Heart right ventricle (tissue), 16 donors: ENCODE data around the gene NFKBIZ. TPM values are rescaled to one million over a fixed set of nuclear protein-coding genes. Genes with fewer than 3 reads are reported as not detected.

ENCODE experiments used
- ATAC-seq, 8 donors: fragments of 200-7000 bp; cut with Tn5 transposase; one replicate each; pipeline ENCODE4 v1.9.1; 2020; ENCODE audit warnings: mild to moderate bottlenecking in 8 of 8, moderate library complexity in 8 of 8, moderate number of reproducible peaks in 1 of 8
- DNase-seq, 2 donors: peaks; one replicate each; pipeline ENCODE4 v3.0.0-alpha.2; 2020
- H3K27ac ChIP-seq, 10 donors: fragments of 200-600 bp; sonication (generic) in 2 of 10; one replicate each; pipeline versions ENCODE4 v1.5.0 to v1.8.0; 2020 to 2022; ENCODE audit warnings: mild to moderate bottlenecking in 3 of 10
- H3K27me3 ChIP-seq, 7 donors: fragments of 200-600 bp; one replicate each; pipeline ENCODE4 v1.8.0; 2021 to 2022; ENCODE audit warnings: mild to moderate bottlenecking in 2 of 7
- H3K36me3 ChIP-seq, 9 donors: fragments of 200-600 bp; sonication (generic) in 1 of 9; one replicate each; pipeline versions ENCODE4 v1.5.0 to v1.8.0; 2020 to 2022; ENCODE audit warnings: mild to moderate bottlenecking in 2 of 9
- H3K4me1 ChIP-seq, 9 donors: fragments of 200-600 bp; sonication (generic) in 1 of 9; one replicate each; pipeline versions ENCODE4 v1.5.0 to v1.8.0; 2020 to 2022; ENCODE audit warnings: mild to moderate bottlenecking in 4 of 9
- H3K4me3 ChIP-seq, 10 donors: fragments of 200-600 bp; sonication (generic) in 2 of 10; one replicate each; pipeline versions ENCODE4 v1.5.0 to v1.8.0; 2020 to 2022; ENCODE audit warnings: mild to moderate bottlenecking in 7 of 10, moderate library complexity in 2 of 10
- H3K9me3 ChIP-seq, 11 donors: fragments of 200-600 bp in 10 of 11; sonication (generic) in 2 of 11; one replicate each; pipeline versions ENCODE4 v1.5.0 to v1.8.0; 2013 to 2022; ENCODE audit warnings: mild to moderate bottlenecking in 2 of 11, control low read depth in 1 of 11, moderate library complexity in 1 of 11
- WGBS, 2 donors: extraction: QIAGEN DNeasy Blood & Tissue Kit; methylation state at CpG; one replicate each; pipeline ENCODE4 v1.1.7; 2013; ENCODE audit warnings: inconsistent platforms in 1 of 2; 5-methylcytosine and 5-hydroxymethylcytosine counted together
- intact Hi-C, 10 donors: fragments of 100-400 bp; cut with DNase I; formaldehyde crosslinking; loops; one replicate each; pipeline versions ENCODE4 v1.11.1 to v1.14.2; 2022
- polyA plus RNA-seq, 2 donors: library from polyadenylated mRNA; stranded (reverse); fragments of 200-250 nt; gene quantifications; one replicate each; pipeline ENCODE4 v1.2.3, GENCODE V29; 2013
- total RNA-seq, 10 donors: library from RNA; stranded (reverse); fragmentation: NEBNext Ultra II Directional in 3 of 10; extraction: Animal tissue kit (Norgen Biotek cat#: 25700) in 3 of 10; gene quantifications; one replicate each; pipeline versions ENCODE4 v1.2.1 to v1.2.4, GENCODE V29; 2021 to 2023
- TF ChIP-seq, protein P1 (sequence below), 9 donors: fragments of 200-600 bp; sonication (generic) in 2 of 9; IDR thresholded peaks; one replicate each; pipeline versions ENCODE4 v1.5.0 to v1.8.0; 2021 to 2022; ENCODE audit warnings: antibody characterized with exemption in 9 of 9, mild to moderate bottlenecking in 5 of 9, moderate library complexity in 1 of 9
- donor health status: Arrhythmogenic right ventricular cardiomyopathy.
- donor health status: ischemic (EF 13 %, LVEDD 7.1; RV severe dilation, severe dysfunction).
- donor health status: healthy with polysubstance abuse.
- donor health status: DM: no; HTN: yes; CAD: no.
- donor health status: DM: no; HTN: no; CAD: no.
- donor health status: ischemic (EF 25% LVEDD 6.9; RV normal size, moderate dysfunction).
- donor health status: ischemic (EF 25% LVEDD 5.7; RV mildly dilated, moderate dysfunction).
- donor health status: healthy.
- donor health status: DM: yes; HTN: yes; CAD: no.
- donor health status: Ischemic cardiomyopathy.
- donor health status: ischemic (EF 35%, LVEDD 5.7; RV mildly dilated, moderate dysfunction).
- donor health status: nonischemic (EF 11% LVEDD 7.7; RV severe dilation, severe dysfunction).
- donor health status: DM: yes; HTN: yes; CAD: no.
- donor health status: PGD.
- donor health status: ischemic (EF 29% LVEDD 5.4; RV normal size, mild dysfunction).
- donor health status: nonischemic (EF 23%, LVEDD 6.1; RV moderate dilation, normal function).

The NFKBIZ gene
- total and polyA plus RNA-seq, 12 donors: 5.4 to 26.2 (median 11.8) TPM

DNA sequence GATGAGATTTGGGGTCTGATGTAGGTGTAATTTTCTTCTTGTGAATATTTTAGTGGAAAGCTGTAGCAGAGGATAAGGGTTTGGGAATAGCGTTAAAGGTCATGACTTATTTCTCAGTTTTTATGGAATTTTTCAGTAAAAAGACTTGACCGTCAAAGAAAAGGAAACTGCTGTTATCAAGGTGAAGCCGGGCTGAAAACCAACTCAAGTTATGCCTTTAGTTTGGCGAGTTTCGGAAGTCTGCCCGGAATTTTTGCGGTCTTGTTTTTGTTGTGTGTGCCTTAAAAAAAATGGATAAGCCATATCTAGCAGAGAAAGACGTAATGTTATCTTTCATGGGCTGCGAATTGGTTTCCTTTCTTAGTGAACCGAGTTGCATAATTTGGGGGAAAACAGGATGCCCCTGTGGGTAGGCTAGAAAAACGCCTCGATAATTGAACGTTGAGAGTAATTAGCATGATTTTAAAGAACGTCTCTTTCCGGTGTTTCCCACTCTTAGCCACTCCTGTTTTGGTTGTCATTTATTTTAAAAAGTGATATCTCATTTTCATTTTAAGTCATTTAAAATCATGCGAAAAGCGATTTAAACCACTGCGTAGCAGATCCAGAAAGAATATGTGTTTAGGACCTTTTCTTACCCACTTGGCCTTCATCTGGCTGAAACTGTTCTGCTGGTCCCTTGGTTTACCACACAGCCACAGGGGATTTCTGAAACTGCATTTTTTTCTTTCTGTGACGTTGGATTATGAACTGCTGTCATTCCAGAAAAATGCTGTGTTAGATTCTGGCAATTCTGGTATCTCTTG, 1.1 kb downstream of the NFKBIZ start:
- Histone ChIP-seq H3K4me3 (peak overlapping the region; percentile 58 to 97 (median 90)), H3K9me3 (no peaks in the 10 kb centered on the region), H3K27me3 (no peaks in the 10 kb centered on the region), H3K27ac (peak overlapping the region; percentile 97 to 100 (median 99)), H3K4me1 (peaks cover 0 to 61% (median 14%) of the 10 kb centered on the region in 9 donors), H3K36me3 (peaks cover 0 to 39% (median 36%) of the 10 kb centered on the region in 9 donors)
- ATAC-seq (no peak), DNase-seq (no peak)
- intact Hi-C loops: loop anchor here in 3 of 10 donors (5.0 kb wide), 1 partner anchor 38 kb away; no protein-coding TSS in a partner anchor
- WGBS, 2 donors: 1 to 2% methylated on average over 19 of the region's 19 CpGs
- TF ChIP-seq, protein P1, sequence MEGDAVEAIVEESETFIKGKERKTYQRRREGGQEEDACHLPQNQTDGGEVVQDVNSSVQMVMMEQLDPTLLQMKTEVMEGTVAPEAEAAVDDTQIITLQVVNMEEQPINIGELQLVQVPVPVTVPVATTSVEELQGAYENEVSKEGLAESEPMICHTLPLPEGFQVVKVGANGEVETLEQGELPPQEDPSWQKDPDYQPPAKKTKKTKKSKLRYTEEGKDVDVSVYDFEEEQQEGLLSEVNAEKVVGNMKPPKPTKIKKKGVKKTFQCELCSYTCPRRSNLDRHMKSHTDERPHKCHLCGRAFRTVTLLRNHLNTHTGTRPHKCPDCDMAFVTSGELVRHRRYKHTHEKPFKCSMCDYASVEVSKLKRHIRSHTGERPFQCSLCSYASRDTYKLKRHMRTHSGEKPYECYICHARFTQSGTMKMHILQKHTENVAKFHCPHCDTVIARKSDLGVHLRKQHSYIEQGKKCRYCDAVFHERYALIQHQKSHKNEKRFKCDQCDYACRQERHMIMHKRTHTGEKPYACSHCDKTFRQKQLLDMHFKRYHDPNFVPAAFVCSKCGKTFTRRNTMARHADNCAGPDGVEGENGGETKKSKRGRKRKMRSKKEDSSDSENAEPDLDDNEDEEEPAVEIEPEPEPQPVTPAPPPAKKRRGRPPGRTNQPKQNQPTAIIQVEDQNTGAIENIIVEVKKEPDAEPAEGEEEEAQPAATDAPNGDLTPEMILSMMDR (IDR thresholded peaks at IDR 0.05): no peak

DNA sequence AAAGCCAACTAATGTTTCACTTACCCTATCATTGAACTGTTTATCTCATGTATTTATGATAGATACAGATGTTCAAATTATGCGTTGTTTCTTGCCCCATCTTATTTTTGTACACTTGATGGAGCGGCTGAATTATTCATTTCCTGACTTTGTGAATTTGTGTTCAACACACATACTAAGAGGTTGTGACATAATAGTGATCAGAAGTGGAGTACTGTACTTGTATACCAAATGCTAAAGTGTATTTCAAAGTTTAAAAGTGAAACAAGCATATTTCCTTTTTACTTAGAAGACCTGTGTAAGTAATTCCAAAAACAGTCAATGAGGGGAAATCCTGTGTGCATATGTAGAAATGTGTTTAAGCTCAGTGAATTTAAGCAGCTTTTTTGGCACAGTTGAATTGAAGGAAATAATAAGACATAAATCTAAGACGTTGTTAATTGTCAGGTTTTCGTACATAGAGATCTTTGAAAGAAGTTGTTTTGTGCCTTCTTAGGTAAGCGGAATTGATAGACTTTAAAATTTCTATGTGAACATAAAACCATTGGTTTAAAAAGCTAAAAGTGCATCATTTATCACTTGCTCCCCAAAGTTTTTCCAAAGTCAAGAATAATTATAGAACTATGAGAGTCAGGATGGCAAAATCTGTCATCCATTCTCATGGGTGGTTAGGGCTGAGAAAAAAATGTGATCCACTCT, 1.9 kb downstream of the NFKBIZ start:
- TF ChIP-seq, protein P1 (IDR thresholded peaks at IDR 0.05): no peak
- intact Hi-C loops: loop anchor here in 3 of 10 donors (5.0 kb wide), 1 partner anchor 39 kb away; no protein-coding TSS in a partner anchor
- ATAC-seq (peak in 1 of 8 donors; percentile 6), DNase-seq (no peak)
- Histone ChIP-seq H3K4me3 (peak overlapping the region; percentile 58 to 97 (median 90)), H3K4me1 (peaks cover 0 to 62% (median 14%) of the 10 kb centered on the region in 9 donors), H3K27me3 (no peaks in the 10 kb centered on the region), H3K9me3 (no peaks in the 10 kb centered on the region), H3K36me3 (peaks cover 0 to 47% (median 43%) of the 10 kb centered on the region in 9 donors), H3K27ac (peak overlapping the region; percentile 97 to 100 (median 99))
- WGBS, 2 donors: 34 to 41% methylated on average over 5 of the region's 5 CpGs

DNA sequence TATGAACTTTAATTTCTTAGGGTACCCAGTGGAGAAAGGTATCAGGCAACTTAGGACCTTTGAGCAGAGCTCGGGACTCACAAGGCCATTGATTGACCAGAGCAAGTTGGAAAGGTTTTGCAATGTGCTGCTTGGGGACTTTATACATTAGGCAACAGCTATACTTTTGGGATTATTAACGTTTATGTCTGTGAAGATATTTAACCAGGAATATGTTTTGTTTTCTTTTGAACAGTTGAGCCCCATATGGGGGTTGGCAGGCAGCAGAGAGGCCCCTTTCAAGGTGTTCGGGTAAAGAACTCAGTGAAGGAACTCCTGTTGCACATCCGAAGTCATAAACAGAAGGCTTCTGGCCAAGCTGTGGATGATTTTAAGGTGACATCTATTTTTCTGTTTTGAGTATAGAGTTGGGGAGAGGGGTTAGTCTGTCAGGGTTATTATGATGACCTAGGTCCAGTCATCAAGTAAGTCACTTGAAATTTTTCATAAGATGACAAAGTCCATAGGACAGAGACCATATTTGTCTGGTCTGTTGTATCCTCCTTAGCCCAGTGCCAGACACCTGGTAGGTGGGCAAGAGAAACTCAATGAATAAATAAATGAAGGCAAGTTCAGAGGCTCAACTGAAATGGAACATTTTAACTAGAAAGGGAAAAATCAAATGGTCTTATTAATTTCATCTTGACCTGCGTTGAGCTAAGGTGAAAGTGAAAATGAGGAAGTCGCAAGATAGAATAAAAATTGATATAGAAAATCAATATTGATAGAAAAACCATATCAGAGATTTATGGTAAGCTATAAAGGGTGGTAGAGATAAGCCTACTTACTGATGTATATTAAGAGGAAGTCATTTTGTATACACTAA, 2.8 kb downstream of the NFKBIZ start:
- Histone ChIP-seq H3K27ac (peak overlapping the region in 5 of 10 donors; percentile 98 to 100 (median 99)), H3K4me1 (peaks cover 0 to 59% (median 14%) of the 10 kb centered on the region in 9 donors), H3K4me3 (peak overlapping the region in 9 of 10 donors; percentile 58 to 95 (median 89)), H3K27me3 (no peaks in the 10 kb centered on the region), H3K9me3 (no peaks in the 10 kb centered on the region), H3K36me3 (peaks cover 0 to 56% (median 52%) of the 10 kb centered on the region in 9 donors)
- TF ChIP-seq, protein P1 (IDR thresholded peaks at IDR 0.05): no peak
- ATAC-seq (no peak), DNase-seq (no peak)
- WGBS, 2 donors: 76 to 79% methylated on average over 6 of the region's 6 CpGs
- intact Hi-C loops: loop anchor here in 3 of 10 donors (5.0 kb wide), 1 partner anchor 40 kb away; no protein-coding TSS in a partner anchor
